Liver (tissue), 9 donors: ENCODE measurements around the gene EXOC2. TPM values are rescaled to one million over a fixed set of nuclear protein-coding genes. Genes with fewer than 3 reads are reported as not detected.
A peak's percentile ranks its signal among the peaks of the same experiment; 100 is the strongest.

Experiments used
- DNase-seq: peaks from one replicate; pipeline ENCODE4 v3.0.0-alpha.2; 2017; ENCODE audit warnings: low spot score
- H3K27ac ChIP-seq, 2 donors: one replicate each; pipeline ENCODE4 v1.7.0; 2013; ENCODE audit warnings: inconsistent platforms in 2 of 2, low read length in 2 of 2, control low read depth in 1 of 2, low read depth in 1 of 2, mild to moderate bottlenecking in 1 of 2
- H3K27me3 ChIP-seq, 4 donors: one replicate each; pipeline versions ENCODE4 v1.6.1 to v1.7.0; 2013; ENCODE audit warnings: low read length in 3 of 4, inconsistent platforms in 1 of 4, mild to moderate bottlenecking in 1 of 4, moderate library complexity in 1 of 4; ENCODE audit not compliant: control insufficient read depth in 4 of 4, insufficient read depth in 4 of 4
- H3K36me3 ChIP-seq, 4 donors: one replicate each; pipeline versions ENCODE4 v1.6.1 to v1.7.0; 2013; ENCODE audit warnings: low read length in 3 of 4, mild to moderate bottlenecking in 3 of 4, low read depth in 1 of 4, moderate library complexity in 1 of 4; ENCODE audit not compliant: control insufficient read depth in 4 of 4, insufficient read depth in 3 of 4
- H3K4me1 ChIP-seq, 4 donors: one replicate each; pipeline versions ENCODE4 v1.6.1 to v1.7.0; 2013; ENCODE audit warnings: low read length in 3 of 4, mild to moderate bottlenecking in 3 of 4, moderate library complexity in 1 of 4; ENCODE audit not compliant: control insufficient read depth in 4 of 4, insufficient read depth in 4 of 4
- H3K4me3 ChIP-seq, 3 donors: one replicate each; pipeline versions ENCODE4 v1.6.1 to v1.7.0; 2013; ENCODE audit warnings: low read length in 3 of 3, control low read depth in 1 of 3, low read depth in 1 of 3, mild to moderate bottlenecking in 1 of 3
- H3K9ac ChIP-seq, 2 donors: one replicate each; pipeline ENCODE4 v1.7.0; 2013; ENCODE audit warnings: low read length in 2 of 2, mild to moderate bottlenecking in 2 of 2, moderate library complexity in 2 of 2, control low read depth in 1 of 2, low read depth in 1 of 2
- H3K9me3 ChIP-seq, 4 donors: one replicate each; pipeline versions ENCODE4 v1.6.1 to v1.7.0; 2013; ENCODE audit warnings: low read length in 3 of 4; ENCODE audit not compliant: control insufficient read depth in 4 of 4
- EGR1 ChIP-seq, 2 donors: IDR thresholded peaks; 2 replicates each; pipeline ENCODE4 v1.6.1; 2016 to 2018; ENCODE audit warnings: antibody characterized with exemption in 2 of 2, low read depth in 2 of 2
- FOXA1 ChIP-seq: IDR thresholded peaks from 2 replicates; pipeline ENCODE4 v1.6.1; 2016; ENCODE audit warnings: antibody characterized with exemption
- GABPA ChIP-seq, 2 donors: IDR thresholded peaks in 1 of 2; conservative IDR thresholded peaks in 1 of 2; 2 replicates each; pipeline ENCODE4 v1.6.1; 2016; ENCODE audit warnings: antibody characterized with exemption in 2 of 2, mild to moderate bottlenecking in 1 of 2, moderate library complexity in 1 of 2
- HNF4G ChIP-seq: IDR thresholded peaks from 2 replicates; pipeline ENCODE4 v1.6.1; 2016; ENCODE audit warnings: antibody characterized with exemption
- JUND ChIP-seq, 2 donors: IDR thresholded peaks; 2 replicates each; pipeline ENCODE4 v1.6.1; 2016; ENCODE audit warnings: antibody characterized with exemption in 2 of 2
- NR2F2 ChIP-seq: IDR thresholded peaks from 2 replicates; pipeline ENCODE4 v1.6.1; 2016; ENCODE audit warnings: antibody characterized with exemption
- RAD21 ChIP-seq, 2 donors: IDR thresholded peaks; 2 replicates each; pipeline ENCODE4 v1.6.1; 2016; ENCODE audit warnings: antibody characterized with exemption in 2 of 2, mild to moderate bottlenecking in 2 of 2
- RXRA ChIP-seq, 2 donors: IDR thresholded peaks; 2 replicates each; pipeline ENCODE4 v1.6.1; 2017 to 2018; ENCODE audit warnings: antibody characterized with exemption in 2 of 2, mild to moderate bottlenecking in 1 of 2
- TAF1 ChIP-seq: conservative IDR thresholded peaks from 2 replicates; pipeline ENCODE4 v1.6.1; 2016; ENCODE audit warnings: antibody characterized with exemption, mild to moderate bottlenecking
- YY1 ChIP-seq: IDR thresholded peaks from 2 replicates; pipeline ENCODE4 v1.6.1; 2016; ENCODE audit warnings: antibody characterized with exemption, mild to moderate bottlenecking
- WGBS: extraction: QIAGEN DNeasy Blood & Tissue Kit; methylation state at CpG from one replicate; pipeline ENCODE4 v1.1.7; 2013; 5-methylcytosine and 5-hydroxymethylcytosine counted together
- polyA plus RNA-seq, 2 donors: library from polyadenylated mRNA; stranded (reverse) in 1 of 2; unstranded in 1 of 2; fragments of 200-250 nt in 1 of 2; fragments of >200 nt in 1 of 2; fragmentation: Nextera tagmentation in 1 of 2; extraction: Ambion mirVana in 1 of 2; gene quantifications; one replicate each; pipeline versions ENCODE4 v1.2.1 to v1.2.3, GENCODE V29; 2013 to 2015
- total RNA-seq, 2 donors: library from RNA; depleted of rRNA; stranded (reverse); fragments of >200 nt; gene quantifications; one replicate each; pipeline ENCODE4 v1.2.3, GENCODE V29; 2014
- TF ChIP-seq, protein P1 (sequence below): fragments of 150-350 bp; IDR thresholded peaks from 2 replicates; pipeline ENCODE4 v1.5.1; 2017; ENCODE audit warnings: improper control_type of control experiment, low read depth, low read length; ENCODE audit not compliant: missing input control
- TF ChIP-seq, protein P2 (sequence below): IDR thresholded peaks from 2 replicates; pipeline ENCODE4 v1.6.1; 2016; ENCODE audit warnings: antibody characterized with exemption
- TF ChIP-seq, protein P3 (sequence below): IDR thresholded peaks from 2 replicates; pipeline ENCODE4 v1.6.1; 2016; ENCODE audit warnings: antibody characterized with exemption, mild to moderate bottlenecking
- TF ChIP-seq, protein P4 (sequence below): IDR thresholded peaks from 2 replicates; pipeline ENCODE4 v1.6.1; 2016; ENCODE audit warnings: antibody characterized with exemption
- donor health status: healthy.
- donor health status: healthy.
- donor health status: healthy.
- donor health status: healthy.
- donor health status: healthy.

Gene EXOC2
- total and polyA plus RNA-seq, 4 donors = 6.7 to 15.3 (median 9.2) TPM

DNA sequence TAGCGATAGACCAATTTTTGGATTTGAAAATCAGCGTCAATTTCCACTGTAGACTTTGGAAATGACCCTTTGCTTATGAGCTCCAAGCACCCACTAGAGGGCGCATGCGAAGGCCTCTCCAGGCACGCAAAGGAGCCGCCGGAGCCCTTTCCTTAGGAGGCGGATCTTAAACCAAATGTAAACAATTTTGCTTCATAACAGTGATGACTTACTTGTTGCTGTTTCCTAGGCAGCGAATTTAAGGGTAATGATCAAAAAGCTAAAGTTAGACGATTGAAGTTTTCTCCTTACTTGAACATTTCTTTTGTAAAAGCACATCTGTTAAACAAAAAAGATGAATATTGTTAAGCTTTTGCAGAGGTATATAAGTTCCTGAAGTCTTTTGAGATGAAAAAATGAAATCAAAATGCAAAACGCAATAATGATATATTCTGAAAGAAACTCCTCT is 29.2 kb upstream of the EXOC2 start:
- H3K36me3 ChIP-seq = no peaks in the 10 kb centered on the region
- H3K27ac ChIP-seq = no peak overlapping the region
- no peaks in the 10 kb centered on the region for H3K4me1 ChIP-seq
- H3K4me3 ChIP-seq = no peak overlapping the region
- TF ChIP-seq FOXA1 = no peak
- TF ChIP-seq, protein P1, sequence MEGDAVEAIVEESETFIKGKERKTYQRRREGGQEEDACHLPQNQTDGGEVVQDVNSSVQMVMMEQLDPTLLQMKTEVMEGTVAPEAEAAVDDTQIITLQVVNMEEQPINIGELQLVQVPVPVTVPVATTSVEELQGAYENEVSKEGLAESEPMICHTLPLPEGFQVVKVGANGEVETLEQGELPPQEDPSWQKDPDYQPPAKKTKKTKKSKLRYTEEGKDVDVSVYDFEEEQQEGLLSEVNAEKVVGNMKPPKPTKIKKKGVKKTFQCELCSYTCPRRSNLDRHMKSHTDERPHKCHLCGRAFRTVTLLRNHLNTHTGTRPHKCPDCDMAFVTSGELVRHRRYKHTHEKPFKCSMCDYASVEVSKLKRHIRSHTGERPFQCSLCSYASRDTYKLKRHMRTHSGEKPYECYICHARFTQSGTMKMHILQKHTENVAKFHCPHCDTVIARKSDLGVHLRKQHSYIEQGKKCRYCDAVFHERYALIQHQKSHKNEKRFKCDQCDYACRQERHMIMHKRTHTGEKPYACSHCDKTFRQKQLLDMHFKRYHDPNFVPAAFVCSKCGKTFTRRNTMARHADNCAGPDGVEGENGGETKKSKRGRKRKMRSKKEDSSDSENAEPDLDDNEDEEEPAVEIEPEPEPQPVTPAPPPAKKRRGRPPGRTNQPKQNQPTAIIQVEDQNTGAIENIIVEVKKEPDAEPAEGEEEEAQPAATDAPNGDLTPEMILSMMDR = peak; percentile 77
- no peak for TF ChIP-seq JUND (IDR thresholded peaks at IDR 0.05)
- TF ChIP-seq HNF4G = no peak
- TF ChIP-seq YY1 = no peak
- peak; percentile 85 to 88 for TF ChIP-seq RAD21 (IDR thresholded peaks at IDR 0.05)
- no peak for TF ChIP-seq EGR1 (IDR thresholded peaks at IDR 0.05; ENCODE audit: low read depth in 2 of 2)
- TF ChIP-seq NR2F2 = no peak
- TF ChIP-seq RXRA (IDR thresholded peaks at IDR 0.05) = no peak
- H3K9me3 ChIP-seq = no peaks in the 10 kb centered on the region
- no peak overlapping the region for H3K9ac ChIP-seq
- peak; percentile 66 for DNase-seq
- 9% methylated on average over 11 of the region's 11 CpGs for WGBS
- peaks cover 0 to 3% (median 0%) of the 10 kb centered on the region in 4 donors for H3K27me3 ChIP-seq

DNA sequence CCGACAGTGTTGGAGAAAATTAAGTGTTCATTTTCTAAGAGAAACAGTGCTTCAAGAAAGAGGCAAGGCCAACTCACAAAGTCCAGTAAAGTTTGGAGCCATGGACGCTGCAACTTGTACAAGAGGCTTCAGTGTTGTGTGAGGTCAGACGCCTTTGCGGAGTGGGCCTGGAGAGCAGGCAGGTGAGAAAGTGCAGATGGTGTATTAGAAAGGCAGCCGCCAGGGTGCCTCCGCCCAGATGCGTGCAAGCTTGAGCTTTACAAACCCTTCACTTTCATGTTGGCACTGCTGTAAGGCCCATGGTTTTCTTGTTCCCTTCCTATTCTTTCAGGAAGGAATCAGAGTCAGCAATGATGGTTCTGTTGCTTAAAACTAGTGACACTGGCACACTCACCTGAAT is 25.4 kb upstream of the EXOC2 start:
- no peaks in the 10 kb centered on the region for H3K36me3 ChIP-seq
- no peaks in the 10 kb centered on the region for H3K27me3 ChIP-seq
- H3K27ac ChIP-seq = no peak overlapping the region
- H3K4me3 ChIP-seq = no peak overlapping the region
- 97% methylated on average over 7 of the region's 7 CpGs for WGBS
- H3K4me1 ChIP-seq = no peaks in the 10 kb centered on the region
- DNase-seq = no peak
- H3K9me3 ChIP-seq = no peaks in the 10 kb centered on the region
- no peak overlapping the region for H3K9ac ChIP-seq
- TF ChIP-seq EGR1 (IDR thresholded peaks at IDR 0.05; ENCODE audit: low read depth in 2 of 2) (no peak), YY1 (no peak), RAD21 (IDR thresholded peaks at IDR 0.05) (no peak), GABPA (IDR thresholded peaks at IDR 0.05 in 1 of 2, conservative IDR thresholded peaks at IDR 0.05 in 1 of 2) (no peak), RXRA (IDR thresholded peaks at IDR 0.05) (no peak), FOXA1 (no peak), JUND (IDR thresholded peaks at IDR 0.05) (no peak), TAF1 (no peak)
- TF ChIP-seq, protein P2, sequence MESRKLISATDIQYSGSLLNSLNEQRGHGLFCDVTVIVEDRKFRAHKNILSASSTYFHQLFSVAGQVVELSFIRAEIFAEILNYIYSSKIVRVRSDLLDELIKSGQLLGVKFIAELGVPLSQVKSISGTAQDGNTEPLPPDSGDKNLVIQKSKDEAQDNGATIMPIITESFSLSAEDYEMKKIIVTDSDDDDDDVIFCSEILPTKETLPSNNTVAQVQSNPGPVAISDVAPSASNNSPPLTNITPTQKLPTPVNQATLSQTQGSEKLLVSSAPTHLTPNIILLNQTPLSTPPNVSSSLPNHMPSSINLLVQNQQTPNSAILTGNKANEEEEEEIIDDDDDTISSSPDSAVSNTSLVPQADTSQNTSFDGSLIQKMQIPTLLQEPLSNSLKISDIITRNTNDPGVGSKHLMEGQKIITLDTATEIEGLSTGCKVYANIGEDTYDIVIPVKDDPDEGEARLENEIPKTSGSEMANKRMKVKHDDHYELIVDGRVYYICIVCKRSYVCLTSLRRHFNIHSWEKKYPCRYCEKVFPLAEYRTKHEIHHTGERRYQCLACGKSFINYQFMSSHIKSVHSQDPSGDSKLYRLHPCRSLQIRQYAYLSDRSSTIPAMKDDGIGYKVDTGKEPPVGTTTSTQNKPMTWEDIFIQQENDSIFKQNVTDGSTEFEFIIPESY = no peak
- TF ChIP-seq, protein P3, sequence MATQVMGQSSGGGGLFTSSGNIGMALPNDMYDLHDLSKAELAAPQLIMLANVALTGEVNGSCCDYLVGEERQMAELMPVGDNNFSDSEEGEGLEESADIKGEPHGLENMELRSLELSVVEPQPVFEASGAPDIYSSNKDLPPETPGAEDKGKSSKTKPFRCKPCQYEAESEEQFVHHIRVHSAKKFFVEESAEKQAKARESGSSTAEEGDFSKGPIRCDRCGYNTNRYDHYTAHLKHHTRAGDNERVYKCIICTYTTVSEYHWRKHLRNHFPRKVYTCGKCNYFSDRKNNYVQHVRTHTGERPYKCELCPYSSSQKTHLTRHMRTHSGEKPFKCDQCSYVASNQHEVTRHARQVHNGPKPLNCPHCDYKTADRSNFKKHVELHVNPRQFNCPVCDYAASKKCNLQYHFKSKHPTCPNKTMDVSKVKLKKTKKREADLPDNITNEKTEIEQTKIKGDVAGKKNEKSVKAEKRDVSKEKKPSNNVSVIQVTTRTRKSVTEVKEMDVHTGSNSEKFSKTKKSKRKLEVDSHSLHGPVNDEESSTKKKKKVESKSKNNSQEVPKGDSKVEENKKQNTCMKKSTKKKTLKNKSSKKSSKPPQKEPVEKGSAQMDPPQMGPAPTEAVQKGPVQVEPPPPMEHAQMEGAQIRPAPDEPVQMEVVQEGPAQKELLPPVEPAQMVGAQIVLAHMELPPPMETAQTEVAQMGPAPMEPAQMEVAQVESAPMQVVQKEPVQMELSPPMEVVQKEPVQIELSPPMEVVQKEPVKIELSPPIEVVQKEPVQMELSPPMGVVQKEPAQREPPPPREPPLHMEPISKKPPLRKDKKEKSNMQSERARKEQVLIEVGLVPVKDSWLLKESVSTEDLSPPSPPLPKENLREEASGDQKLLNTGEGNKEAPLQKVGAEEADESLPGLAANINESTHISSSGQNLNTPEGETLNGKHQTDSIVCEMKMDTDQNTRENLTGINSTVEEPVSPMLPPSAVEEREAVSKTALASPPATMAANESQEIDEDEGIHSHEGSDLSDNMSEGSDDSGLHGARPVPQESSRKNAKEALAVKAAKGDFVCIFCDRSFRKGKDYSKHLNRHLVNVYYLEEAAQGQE = no peak
- TF ChIP-seq, protein P1 = no peak
- TF ChIP-seq, protein P4, sequence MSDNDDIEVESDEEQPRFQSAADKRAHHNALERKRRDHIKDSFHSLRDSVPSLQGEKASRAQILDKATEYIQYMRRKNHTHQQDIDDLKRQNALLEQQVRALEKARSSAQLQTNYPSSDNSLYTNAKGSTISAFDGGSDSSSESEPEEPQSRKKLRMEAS = no peak
